GM12878 (cell line): ENCODE results near the gene GRIN2A.

Experiments
- ATF7 ChIP-seq: fragments of 450-650 bp; IDR thresholded peaks from 2 replicates; pipeline ENCODE4 v1.6.1; 2016; ENCODE audit warnings: low read depth, mild to moderate bottlenecking
- BRCA1 ChIP-seq: IDR thresholded peaks from 2 replicates; pipeline ENCODE4 v1.6.1; 2011; ENCODE audit warnings: low read depth, low read length, improper control_type of control experiment
- FOS ChIP-seq: IDR thresholded peaks from 3 replicates; pipeline ENCODE4 v1.6.1; 2011; ENCODE audit warnings: borderline replicate concordance; ENCODE audit not compliant: insufficient read length; ENCODE audit errors: extremely low read depth
- GATAD2B ChIP-seq: fragments of 450-650 bp; conservative IDR thresholded peaks from 2 replicates; pipeline ENCODE4 v1.6.1; 2017; ENCODE audit warnings: low read depth, mild to moderate bottlenecking, moderate library complexity
- NR2C2 ChIP-seq: IDR thresholded peaks from 2 replicates; pipeline ENCODE4 v1.6.1; 2011; ENCODE audit warnings: borderline replicate concordance, low read depth; ENCODE audit not compliant: control insufficient read depth, insufficient read length
- POLR2A ChIP-seq: IDR thresholded peaks from 2 replicates; pipeline ENCODE4 v1.6.1; 2011; ENCODE audit warnings: low read depth, mild to moderate bottlenecking, low read length
- SRF ChIP-seq, 2 experiments: IDR thresholded peaks; 2 replicates each; pipeline ENCODE4 v1.6.1; 2011; ENCODE audit warnings: low read depth in 2 of 2, low read length in 2 of 2, mild to moderate bottlenecking in 1 of 2, moderate library complexity in 1 of 2
- TCF12 ChIP-seq: IDR thresholded peaks from 2 replicates; pipeline ENCODE4 v1.6.1; 2011; ENCODE audit warnings: low read depth, mild to moderate bottlenecking, low read length

GRCh38 chr16:10130538-10130937, 51.7 kb downstream of the GRIN2A start:
- TF ChIP-seq ATF7 (no peak), FOS (no peak), POLR2A (no peak), GATAD2B (no peak), NR2C2 (no peak), TCF12 (no peak), BRCA1 (no peak), SRF (IDR thresholded peaks at IDR 0.05; ENCODE audit: low read depth in 2 of 2, low read length in 2 of 2) (no peak)
